Loucy (cell line): ENCODE measurements around the gene C9.

Experiments
- CTCF ChIP-seq: fragments of 200-600 bp; sonication (generic); conservative IDR thresholded peaks from 2 replicates; pipeline ENCODE4 v1.5.1; 2014; ENCODE audit warnings: mild to moderate bottlenecking, antibody characterized with exemption, low read length
- EZH2phosphoT487 ChIP-seq: fragments of 200-600 bp; IDR thresholded peaks from 2 replicates; pipeline ENCODE4 v1.6.1; 2018; ENCODE audit warnings: antibody characterized with exemption, mild to moderate bottlenecking, moderate library complexity, borderline replicate concordance

DNA sequence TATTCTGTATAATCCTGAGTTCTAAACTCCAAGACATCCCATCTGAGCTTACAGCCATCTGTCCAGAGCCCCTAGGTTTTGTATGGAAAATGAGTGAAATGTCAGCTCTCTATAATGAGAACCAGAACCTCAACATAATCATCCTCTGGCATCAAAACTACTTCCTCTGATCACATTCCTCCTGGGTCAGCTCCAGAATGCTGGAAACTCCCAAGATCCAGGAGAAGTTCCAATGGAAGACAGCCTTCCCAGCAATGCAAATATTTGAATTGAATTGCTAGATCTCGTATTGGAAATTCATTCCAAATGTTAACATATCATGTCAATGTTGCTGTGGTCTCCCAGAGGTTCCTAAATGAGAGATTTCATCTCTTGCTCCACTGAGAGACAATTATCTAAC, 23.8 kb downstream of the C9 start:
- TF ChIP-seq CTCF (no peak), EZH2phosphoT487 (no peak)
